Measurements from ENCODE around the gene GP1BB.

The GP1BB gene

GRCh38 chr22:19713650-19714311 lies 9.6 kb upstream of the GP1BB start:
- Histone ChIP-seq H3K4me1 (no peaks in the 10 kb centered on the region), H3K79me2 (no peaks in the 10 kb centered on the region), H3K27me3 (ENCODE audit: control insufficient read depth, insufficient read depth, low read length) (no peaks in the 10 kb centered on the region), H2AFZ (peak overlapping the region; percentile 90), H3K4me2 (ENCODE audit: low read length) (peak overlapping the region; percentile 86), H3K27ac (peak overlapping the region; percentile 0), H3K36me3 (ENCODE audit: control insufficient read depth, insufficient read depth, low read length) (no peaks in the 10 kb centered on the region), H3K9me3 (ENCODE audit: control insufficient read depth, low read length) (no peaks in the 10 kb centered on the region), H3K9ac (no peak overlapping the region), H3K4me3 (ENCODE audit: low read depth, low read length) (peak overlapping the region; percentile 63)
- peak; percentile 13 for TF ChIP-seq CTCF (IDR thresholded peaks at IDR 0.05)

GRCh38 chr22:19714312-19715187 lies 8.8 kb upstream of the GP1BB start, which contains the start of gene SEPTIN5:
TSS of gene SEPTIN5 (plus strand) at chr22:19714503. CDS start at chr22:19714589, 86 bp downstream.
- H3K4me2 ChIP-seq (ENCODE audit: low read length): peak within 1 kb of the TSS; percentile 86
- no peaks in the 10 kb centered on the region for H3K4me1 ChIP-seq
- peak within 1 kb of the TSS; percentile 63 for H3K4me3 ChIP-seq (ENCODE audit: low read depth, low read length)
- H3K9me3 ChIP-seq (ENCODE audit: control insufficient read depth, low read length): no peaks in the 10 kb centered on the region
- H3K79me2 ChIP-seq: no peaks in the 10 kb centered on the region
- H2AFZ ChIP-seq: peak within 1 kb of the TSS; percentile 90
- H3K27me3 ChIP-seq (ENCODE audit: control insufficient read depth, insufficient read depth, low read length): no peaks in the 10 kb centered on the region
- H3K9ac ChIP-seq: peak within 1 kb of the TSS; percentile 28
- TF ChIP-seq CTCF (IDR thresholded peaks at IDR 0.05): no peak
- H3K36me3 ChIP-seq (ENCODE audit: control insufficient read depth, insufficient read depth, low read length): no peaks in the 10 kb centered on the region
- peak within 1 kb of the TSS; percentile 42 for H3K27ac ChIP-seq

- H3K9me3 ChIP-seq (ENCODE audit: control insufficient read depth, low read length): no peaks in the 10 kb centered on the region
- H3K9ac ChIP-seq: no peak overlapping the region
- H3K4me3 ChIP-seq (ENCODE audit: low read depth, low read length): peak overlapping the region; percentile 58
- peak overlapping the region; percentile 42 for H3K27ac ChIP-seq
- H3K36me3 ChIP-seq (ENCODE audit: control insufficient read depth, insufficient read depth, low read length): no peaks in the 10 kb centered on the region
- H3K4me2 ChIP-seq (ENCODE audit: low read length): peak overlapping the region; percentile 85
- no peaks in the 10 kb centered on the region for H3K27me3 ChIP-seq (ENCODE audit: control insufficient read depth, insufficient read depth, low read length)
- no peak overlapping the region for H2AFZ ChIP-seq
- TF ChIP-seq CTCF (IDR thresholded peaks at IDR 0.05): no peak
- H3K79me2 ChIP-seq: no peaks in the 10 kb centered on the region
- no peaks in the 10 kb centered on the region for H3K4me1 ChIP-seq
Measured at GRCh38 chr22:19715188-19715930, 8.0 kb upstream of the GP1BB start.

- Histone ChIP-seq H2AFZ (no peak overlapping the region), H3K9me3 (ENCODE audit: control insufficient read depth, low read length) (no peaks in the 10 kb centered on the region), H3K27me3 (ENCODE audit: control insufficient read depth, insufficient read depth, low read length) (no peaks in the 10 kb centered on the region), H3K4me2 (ENCODE audit: low read length) (peak overlapping the region; percentile 85), H3K4me1 (no peaks in the 10 kb centered on the region), H3K4me3 (ENCODE audit: low read depth, low read length) (no peak overlapping the region), H3K27ac (no peak overlapping the region), H3K9ac (no peak overlapping the region), H3K79me2 (no peaks in the 10 kb centered on the region), H3K36me3 (ENCODE audit: control insufficient read depth, insufficient read depth, low read length) (no peaks in the 10 kb centered on the region)
- no peak for TF ChIP-seq CTCF (IDR thresholded peaks at IDR 0.05)
Measured at GRCh38 chr22:19716041-19716828, 7.1 kb upstream of the GP1BB start.

Measured in parathyroid adenoma (tissue), 2 donors.